Endothelial cell of umbilical vein (primary cell): Measurements from ENCODE around the gene MFSD6. TPM values are rescaled to one million over a fixed set of nuclear protein-coding genes. Genes with fewer than 3 reads are reported as not detected.

ENCODE experiments used
- BruUV-seq: library from RNA; stranded (reverse); fragments of 400-500 nt; replicated peaks from 2 replicates; lab custom pipeline; 2021; lab: Mats Ljungman, UMichigan
- CTCF ChIA-PET: fragments of 300-600, 350-600 bp; sonication (Branson Sonifier 250); formaldehyde crosslinking; loops from one replicate; lab custom pipeline; 2021; ENCODE audit warnings: antibody characterized with exemption, inconsistent platforms; lab: Charles Lee
- POLR2A ChIA-PET: fragments of 300-600, 350-600 bp; sonication (Branson Sonifier 250); formaldehyde crosslinking; loops from one replicate; lab custom pipeline; 2021; ENCODE audit warnings: antibody characterized with exemption, inconsistent platforms; lab: Charles Lee
- DNase-seq: peaks from one replicate; pipeline ENCODE4 v3.0.0-alpha.2; 2011; ENCODE audit warnings: low read depth, low spot score
- FAIRE-seq: peaks from 2 replicates; lab custom pipeline; 2011; peaks lifted over from hg19 to GRCh38; lab: Jason Lieb, UNC
- H2AFZ ChIP-seq: 2 replicates; pipeline ENCODE4 v1.6.0; 2012; ENCODE audit warnings: low read depth, low read length, control low read depth, inconsistent platforms
- H3K27ac ChIP-seq: 2 replicates; pipeline ENCODE4 v1.5.1; 2011; ENCODE audit warnings: low read depth, mild to moderate bottlenecking, control low read depth, low read length, moderate library complexity; ENCODE audit not compliant: insufficient read depth
- H3K27me3 ChIP-seq, 2 experiments: 2 replicates each; pipeline versions ENCODE4 v1.6.0 to v1.6.1; 2011; ENCODE audit warnings: low read length in 2 of 2, mixed read lengths in 1 of 2; ENCODE audit not compliant: control insufficient read depth in 2 of 2, insufficient read depth in 2 of 2
- H3K36me3 ChIP-seq, 2 experiments: 2 replicates in 1 of 2; 3 replicates in 1 of 2; pipeline ENCODE4 v1.5.1; 2011; ENCODE audit warnings: low read length in 2 of 2, mild to moderate bottlenecking in 1 of 2, moderate library complexity in 1 of 2; ENCODE audit not compliant: control insufficient read depth in 2 of 2, insufficient read depth in 2 of 2; ENCODE audit errors: extremely low read depth in 1 of 2
- H3K4me1 ChIP-seq: 3 replicates; pipeline ENCODE4 v1.5.1; 2011; ENCODE audit warnings: mild to moderate bottlenecking, low read length; ENCODE audit not compliant: control insufficient read depth, insufficient read depth; ENCODE audit errors: extremely low read depth
- H3K4me2 ChIP-seq: 2 replicates; pipeline ENCODE4 v1.6.1; 2011; ENCODE audit warnings: low read length, control low read depth, mixed read lengths; ENCODE audit not compliant: insufficient read depth
- H3K4me3 ChIP-seq, 3 experiments: fragments of 200-600 bp in 1 of 3; sonication (generic), shearing (Covaris generic) in 1 of 3; replicated peaks in 1 of 3; 2 replicates each; pipeline ENCODE4 v1.5.1; 2011 to 2016; ENCODE audit warnings: control low read depth in 3 of 3, low read length in 3 of 3, mild to moderate bottlenecking in 2 of 3, inconsistent platforms in 1 of 3, low read depth in 1 of 3, moderate library complexity in 1 of 3; ENCODE audit not compliant: insufficient read depth in 1 of 3
- H3K79me2 ChIP-seq: 2 replicates; pipeline ENCODE4 v1.6.0; 2012; ENCODE audit warnings: low read length, inconsistent platforms; ENCODE audit not compliant: control insufficient read depth, insufficient read depth
- H3K9ac ChIP-seq: replicated peaks from 2 replicates; pipeline ENCODE3; 2011; ENCODE audit warnings: low read length, control low read depth; ENCODE audit not compliant: insufficient read depth; ENCODE audit errors: extremely low read depth
- H3K9me1 ChIP-seq: replicated peaks from 3 replicates; pipeline ENCODE4 v1.6.0; 2011; ENCODE audit warnings: mild to moderate bottlenecking, low read length; ENCODE audit not compliant: control insufficient read depth, insufficient read depth; ENCODE audit errors: extremely low read depth
- H3K9me3 ChIP-seq: replicated peaks from 2 replicates; pipeline ENCODE4 v1.5.1; 2012; ENCODE audit warnings: low read length, inconsistent platforms; ENCODE audit not compliant: control insufficient read depth, insufficient read depth
- H4K20me1 ChIP-seq: replicated peaks from 2 replicates; pipeline ENCODE3; 2011; ENCODE audit warnings: mild to moderate bottlenecking, low read length; ENCODE audit not compliant: control insufficient read depth, insufficient read depth; ENCODE audit errors: extremely low read depth
- EZH2 ChIP-seq: IDR thresholded peaks from 2 replicates; pipeline ENCODE4 v1.6.1; 2012; ENCODE audit warnings: borderline replicate concordance, low read depth, mild to moderate bottlenecking, moderate library complexity, low read length, inconsistent platforms; ENCODE audit not compliant: severe bottlenecking
- FOS ChIP-seq: IDR thresholded peaks from 2 replicates; pipeline ENCODE4 v1.6.1; 2011; ENCODE audit warnings: mild to moderate bottlenecking, low read length, moderate library complexity, borderline replicate concordance; ENCODE audit not compliant: insufficient read depth
- GATA2 ChIP-seq: IDR thresholded peaks from 2 replicates; pipeline ENCODE4 v1.7.0; 2011; ENCODE audit warnings: low read depth, mild to moderate bottlenecking, moderate library complexity, mixed read lengths, low read length; ENCODE audit not compliant: insufficient read length, insufficient read depth
- JUN ChIP-seq: IDR thresholded peaks from 2 replicates; pipeline ENCODE4 v1.6.1; 2011; ENCODE audit warnings: borderline replicate concordance, low read depth; ENCODE audit not compliant: insufficient read length, insufficient read depth
- MAX ChIP-seq: IDR thresholded peaks from 2 replicates; pipeline ENCODE4 v1.6.1; 2011; ENCODE audit not compliant: insufficient read depth, insufficient read length
- MYC ChIP-seq: IDR thresholded peaks from one replicate; pipeline ENCODE4 v1.6.1; 2011; ENCODE audit warnings: mild to moderate bottlenecking, low read depth, low read length
- POLR2A ChIP-seq: IDR thresholded peaks from 2 replicates; pipeline ENCODE4 v1.6.1; 2012; ENCODE audit warnings: low read depth, mild to moderate bottlenecking, control low read depth, low read length
- POLR2AphosphoS5 ChIP-seq: IDR thresholded peaks from 2 replicates; pipeline ENCODE4 v1.6.1; 2012; ENCODE audit warnings: low read depth, mild to moderate bottlenecking, control low read depth, low read length, moderate library complexity; ENCODE audit not compliant: insufficient read depth
- dilution Hi-C: fragments of 300-500 bp; cut with MboI; formaldehyde crosslinking; loops from one replicate; pipeline ENCODE4 v1.15.0; 2019; ENCODE audit warnings: low sequenced_read_pairs; ENCODE audit not compliant: extremely low pct_ligation_motif_present
- intact Hi-C: fragments of 100-400 bp; cut with micrococcal nuclease; formaldehyde crosslinking; loops from one replicate; pipeline ENCODE4 v1.10.0; 2022
- polyA plus RNA-seq, 4 experiments: library from polyadenylated mRNA; depleted of rRNA in 3 of 4; stranded (reverse) in 3 of 4; unstranded in 1 of 4; fragments of >200 nt; gene quantifications; 2 replicates each; pipeline versions ENCODE4 v1.2.1 to v1.2.3, GENCODE V29; 2011 to 2012; ENCODE audit warnings: missing spikeins in 1 of 4
- total RNA-seq: library from RNA; stranded (reverse); gene quantifications from 2 replicates; pipeline ENCODE4 v1.2.3, GENCODE V29; 2021
- TF ChIP-seq, protein P1 (sequence below), 2 donors: IDR thresholded peaks; 1 replicate in 1 of 2; 2 replicates in 1 of 2; pipeline ENCODE4 v1.5.1; 2011; ENCODE audit warnings: low read length in 2 of 2, mild to moderate bottlenecking in 2 of 2, moderate library complexity in 2 of 2, control low read depth in 1 of 2, inconsistent platforms in 1 of 2, low read depth in 1 of 2; ENCODE audit not compliant: insufficient read depth in 1 of 2; ENCODE audit errors: extremely low read depth in 1 of 2

Gene MFSD6
- total and polyA plus RNA-seq, 2 donors (not counting 3 experiments of a cell fraction or from before 2014, with no cell fraction given): 4.3 to 4.5 TPM

- no TSS peak for BruUV-seq
- no peak overlapping the region for H3K9ac ChIP-seq
- H3K36me3 ChIP-seq: no peaks in the 10 kb centered on the region
- TF ChIP-seq MAX: no peak
- no peak for TF ChIP-seq POLR2A
- no peak for TF ChIP-seq POLR2AphosphoS5
- TF ChIP-seq EZH2: no peak
- TF ChIP-seq, protein P1, sequence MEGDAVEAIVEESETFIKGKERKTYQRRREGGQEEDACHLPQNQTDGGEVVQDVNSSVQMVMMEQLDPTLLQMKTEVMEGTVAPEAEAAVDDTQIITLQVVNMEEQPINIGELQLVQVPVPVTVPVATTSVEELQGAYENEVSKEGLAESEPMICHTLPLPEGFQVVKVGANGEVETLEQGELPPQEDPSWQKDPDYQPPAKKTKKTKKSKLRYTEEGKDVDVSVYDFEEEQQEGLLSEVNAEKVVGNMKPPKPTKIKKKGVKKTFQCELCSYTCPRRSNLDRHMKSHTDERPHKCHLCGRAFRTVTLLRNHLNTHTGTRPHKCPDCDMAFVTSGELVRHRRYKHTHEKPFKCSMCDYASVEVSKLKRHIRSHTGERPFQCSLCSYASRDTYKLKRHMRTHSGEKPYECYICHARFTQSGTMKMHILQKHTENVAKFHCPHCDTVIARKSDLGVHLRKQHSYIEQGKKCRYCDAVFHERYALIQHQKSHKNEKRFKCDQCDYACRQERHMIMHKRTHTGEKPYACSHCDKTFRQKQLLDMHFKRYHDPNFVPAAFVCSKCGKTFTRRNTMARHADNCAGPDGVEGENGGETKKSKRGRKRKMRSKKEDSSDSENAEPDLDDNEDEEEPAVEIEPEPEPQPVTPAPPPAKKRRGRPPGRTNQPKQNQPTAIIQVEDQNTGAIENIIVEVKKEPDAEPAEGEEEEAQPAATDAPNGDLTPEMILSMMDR (IDR thresholded peaks at IDR 0.05; ENCODE audit: extremely low read depth in 1 of 2, insufficient read depth in 1 of 2, low read depth in 1 of 2, low read length in 2 of 2): no peak
- TF ChIP-seq FOS: no peak
- no peak for TF ChIP-seq MYC
- no peak for TF ChIP-seq GATA2
- TF ChIP-seq JUN: no peak
- no peak overlapping the region for H3K4me3 ChIP-seq
- ChIA-PET POLR2A (no interaction called here), CTCF (interaction anchor here (0.8 to 1.3 kb wide), 3 partner anchors 12 to 65 kb away, joined by 3 to 5 read pairs (median 4); no protein-coding TSS in a partner anchor)
- intact Hi-C loops (no loop called here), dilution Hi-C loops (no loop called here)
- H2AFZ ChIP-seq: no peak overlapping the region
- no peaks in the 10 kb centered on the region for H3K9me3 ChIP-seq
- no peak overlapping the region for H3K4me2 ChIP-seq
- H3K27me3 ChIP-seq: no peaks in the 10 kb centered on the region
- DNase-seq (no peak), FAIRE-seq (no peak)
- no peaks in the 10 kb centered on the region for H4K20me1 ChIP-seq
- H3K4me1 ChIP-seq: no peaks in the 10 kb centered on the region
- H3K9me1 ChIP-seq: no peaks in the 10 kb centered on the region
- no peak overlapping the region for H3K27ac ChIP-seq
- no peaks in the 10 kb centered on the region for H3K79me2 ChIP-seq
Measured at GRCh38 chr2:190447766-190448165, 39.6 kb downstream of the MFSD6 start.
